ENCODE results near the gene RBM7. TPM values are rescaled to one million over a fixed set of nuclear protein-coding genes. Genes with fewer than 3 reads are reported as not detected.

Gene RBM7
- total RNA-seq, 1 experiment from 2014 or later, result 27.9 TPM

DNA sequence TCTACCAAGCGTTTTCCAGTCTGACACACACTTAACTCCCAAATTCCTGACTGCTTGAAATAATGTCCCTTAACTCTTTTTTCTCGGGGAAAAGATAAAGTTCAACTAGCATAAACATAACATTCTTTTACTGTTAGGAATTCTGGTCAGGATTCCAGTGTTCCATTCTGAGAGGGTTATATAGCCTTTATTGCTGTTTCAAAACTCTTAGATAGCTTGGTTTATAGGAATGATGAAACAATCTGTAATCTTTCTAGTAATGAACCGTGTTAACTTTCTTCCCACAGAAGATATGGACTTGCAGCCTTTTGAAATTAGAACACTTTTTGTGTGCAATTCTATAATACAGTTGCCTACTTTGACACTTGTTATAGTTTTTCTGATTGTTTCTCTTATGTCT lies 47.4 kb downstream of the RBM7 start:
- no peaks in the 10 kb centered on the region for H3K9me3 ChIP-seq (ENCODE audit: control insufficient read depth in 1 of 2, insufficient read depth in 1 of 2, low read depth in 1 of 2, low read length in 2 of 2)
- no peaks in the 10 kb centered on the region for H3K4me1 ChIP-seq (ENCODE audit: control insufficient read depth in 1 of 2, insufficient read depth in 2 of 2, low read length in 2 of 2)
- no peak overlapping the region for H3K4me2 ChIP-seq (ENCODE audit: low read length)
- H3K79me2 ChIP-seq (ENCODE audit: insufficient read depth, low read length), result peaks cover 42% of the 10 kb centered on the region
- no TSS peak for BruUV-seq (replicated peaks)
- no peaks in the 10 kb centered on the region for H3K27me3 ChIP-seq (ENCODE audit: insufficient read depth, low read length)
- RAD21 ChIA-PET (ENCODE audit: low non-redundant PET in 1 of 2, low total read pairs in 2 of 2, uncharacterized antibody in 2 of 2, unreplicated experiment in 2 of 2), result no interaction called here
- H4K20me1 ChIP-seq (ENCODE audit: insufficient read depth), result no peaks in the 10 kb centered on the region
- intact Hi-C loops (cut with micrococcal nuclease), result no loop called here
- DNase-seq (ENCODE audit: low read depth, low spot score) (no peak), ATAC-seq (no peak)
- no peak for TF ChIP-seq YY1 (IDR thresholded peaks at IDR 0.05; ENCODE audit: extremely low read depth, insufficient replicate concordance, low read depth, low read length)
- no peak for TF ChIP-seq FOSL1 (IDR thresholded peaks at IDR 0.05; ENCODE audit: low read depth)
- TF ChIP-seq CBX3 (IDR thresholded peaks at IDR 0.05; ENCODE audit: low read depth), result no peak
- TF ChIP-seq JUND (IDR thresholded peaks at IDR 0.05), result no peak
- no peak for TF ChIP-seq EZH2 (IDR thresholded peaks at IDR 0.05)
- no peak for TF ChIP-seq TCF7L2 (IDR thresholded peaks at IDR 0.05; ENCODE audit: borderline replicate concordance, extremely low read depth, insufficient read depth, insufficient read length)
- POLR2A ChIA-PET, result interaction anchor here (1.4 kb wide), 1 partner anchor 9 kb away, joined by 4 read pairs; the partner anchor contains the start of gene REXO2
- no peak overlapping the region for H3K4me3 ChIP-seq (replicated peaks in 1 of 2; ENCODE audit: low read depth in 1 of 2, low read length in 2 of 2)
- no peaks in the 10 kb centered on the region for H3K9me2 ChIP-seq (ENCODE audit: insufficient read depth)
- H2AFZ ChIP-seq (ENCODE audit: low read depth, low read length, poor library complexity, severe bottlenecking), result no peak overlapping the region
- no peak overlapping the region for H3K27ac ChIP-seq (ENCODE audit: low read depth, low read length)
- peaks cover 11 to 26% of the 10 kb centered on the region in 2 experiments for H3K36me3 ChIP-seq (ENCODE audit: control insufficient read depth in 1 of 2, insufficient read depth in 2 of 2, low read length in 2 of 2)
- no peak overlapping the region for H3K9ac ChIP-seq (ENCODE audit: low read length)
- CTCF ChIA-PET, result no interaction called here

DNA sequence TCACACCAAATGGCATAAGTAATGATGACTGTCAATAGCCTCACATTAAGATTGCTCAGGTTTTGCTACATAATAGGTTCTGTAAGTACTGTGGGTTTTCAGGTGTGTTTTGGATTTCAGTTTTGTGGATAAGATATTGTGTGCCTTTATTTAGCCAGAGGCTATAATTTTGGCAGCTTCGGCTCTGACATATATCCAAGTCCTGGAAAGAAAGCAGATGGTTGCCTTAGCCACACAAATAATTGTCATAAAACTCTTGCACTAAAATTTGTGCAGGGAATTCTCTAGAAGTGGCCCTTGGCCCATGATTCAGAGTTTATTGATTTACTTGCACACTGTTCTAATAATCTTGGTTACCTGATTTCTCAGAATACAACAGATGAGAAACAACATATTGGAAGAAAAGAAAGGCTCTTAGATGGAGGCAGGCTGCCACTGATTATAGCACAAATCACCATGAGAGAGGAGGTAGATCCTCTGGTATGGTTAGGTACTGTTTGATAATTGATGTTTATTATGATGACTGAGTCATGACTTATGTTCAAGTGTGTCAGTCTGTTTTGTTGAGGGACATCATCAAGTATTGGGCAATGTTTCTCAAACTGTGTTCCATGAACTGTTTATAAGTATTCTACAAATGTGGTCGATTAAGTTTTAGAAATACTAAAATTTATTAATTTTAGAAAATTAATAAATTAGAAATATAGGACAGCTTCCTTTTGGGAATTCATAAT lies 48.5 kb downstream of the RBM7 start:
- TF ChIP-seq ELF1 (IDR thresholded peaks at IDR 0.05; ENCODE audit: borderline replicate concordance, low read depth) (no peak), ZNF274 (IDR thresholded peaks at IDR 0.05; ENCODE audit: low read depth, low read length) (no peak), POLR2A (IDR thresholded peaks at IDR 0.05; ENCODE audit: borderline replicate concordance, extremely low read depth, insufficient read depth, insufficient read length) (no peak), ZFX (IDR thresholded peaks at IDR 0.05) (no peak), EZH2phosphoT487 (IDR thresholded peaks at IDR 0.05; ENCODE audit: borderline replicate concordance) (no peak), CBX3 (IDR thresholded peaks at IDR 0.05; ENCODE audit: low read depth) (no peak), SP1 (IDR thresholded peaks at IDR 0.05; ENCODE audit: low read depth) (no peak), POLR2AphosphoS5 (IDR thresholded peaks at IDR 0.05; ENCODE audit: low read depth, low read length) (no peak)
- TF ChIP-seq, protein P1, sequence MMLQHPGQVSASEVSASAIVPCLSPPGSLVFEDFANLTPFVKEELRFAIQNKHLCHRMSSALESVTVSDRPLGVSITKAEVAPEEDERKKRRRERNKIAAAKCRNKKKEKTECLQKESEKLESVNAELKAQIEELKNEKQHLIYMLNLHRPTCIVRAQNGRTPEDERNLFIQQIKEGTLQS (IDR thresholded peaks at IDR 0.05), result no peak
- Histone ChIP-seq H3K27ac (ENCODE audit: low read depth, low read length) (no peak overlapping the region), H2AFZ (ENCODE audit: low read depth, low read length, poor library complexity, severe bottlenecking) (no peak overlapping the region), H3K4me2 (ENCODE audit: low read length) (no peak overlapping the region), H3K4me1 (ENCODE audit: control insufficient read depth in 1 of 2, insufficient read depth in 2 of 2, low read length in 2 of 2) (no peaks in the 10 kb centered on the region), H3K36me3 (ENCODE audit: control insufficient read depth in 1 of 2, insufficient read depth in 2 of 2, low read length in 2 of 2) (peaks cover 11 to 23% of the 10 kb centered on the region in 2 experiments), H3K27me3 (ENCODE audit: insufficient read depth, low read length) (no peaks in the 10 kb centered on the region), H3K9me3 (ENCODE audit: control insufficient read depth in 1 of 2, insufficient read depth in 1 of 2, low read depth in 1 of 2, low read length in 2 of 2) (no peaks in the 10 kb centered on the region), H4K20me1 (ENCODE audit: insufficient read depth) (no peaks in the 10 kb centered on the region), H3K9ac (ENCODE audit: low read length) (no peak overlapping the region), H3K9me2 (ENCODE audit: insufficient read depth) (no peaks in the 10 kb centered on the region), H3K4me3 (replicated peaks in 1 of 2; ENCODE audit: low read depth in 1 of 2, low read length in 2 of 2) (no peak overlapping the region), H3K79me2 (ENCODE audit: insufficient read depth, low read length) (peaks cover 31% of the 10 kb centered on the region)
- CTCF ChIA-PET, result no interaction called here
- ATAC-seq (no peak), DNase-seq (ENCODE audit: low read depth, low spot score) (no peak)
- intact Hi-C loops (cut with micrococcal nuclease), result no loop called here
- BruUV-seq (replicated peaks), result no TSS peak
- RAD21 ChIA-PET (ENCODE audit: low non-redundant PET in 1 of 2, low total read pairs in 2 of 2, uncharacterized antibody in 2 of 2, unreplicated experiment in 2 of 2), result no interaction called here
- POLR2A ChIA-PET, result interaction anchor here (1.4 kb wide), 1 partner anchor 10 kb away, joined by 4 read pairs; the partner anchor contains the start of gene REXO2

All from HCT116 (cell line).